PC-9 (cell line): ENCODE measurements around the gene SLC25A21. TPM values are rescaled to one million over a fixed set of nuclear protein-coding genes. Genes with fewer than 3 reads are reported as not detected.

Experiments used
- BruUV-seq: library from RNA; stranded (reverse); fragments of 400-500 nt; replicated peaks from 2 replicates; lab custom pipeline; 2021; lab: Mats Ljungman, UMichigan
- CTCF ChIA-PET: fragments of 300-600 bp; sonication (Branson Sonifier 250); formaldehyde crosslinking; loops from one replicate; lab custom pipeline; 2022; ENCODE audit warnings: antibody characterized with exemption; lab: Charles Lee
- POLR2A ChIA-PET: fragments of 300-600 bp; sonication (Branson Sonifier 250); formaldehyde crosslinking; loops from one replicate; lab custom pipeline; 2022; ENCODE audit warnings: antibody characterized with exemption; ENCODE audit not compliant: unreplicated experiment; lab: Charles Lee
- DNase-seq, 2 experiments: peaks; one replicate each; pipeline versions ENCODE4 v3.0.0 to v3.0.0-alpha.2; 2015 to 2022; ENCODE audit warnings: mixed read lengths in 1 of 2
- H2AFZ ChIP-seq: fragments of 200-600 bp; sonication (generic); 2 replicates; pipeline ENCODE4 v1.8.1; 2017; ENCODE audit warnings: antibody characterized with exemption
- H3F3A ChIP-seq: fragments of 200-600 bp; sonication (generic); 2 replicates; pipeline ENCODE4 v1.8.1; 2017; ENCODE audit warnings: antibody characterized with exemption, mild to moderate bottlenecking, low read depth; ENCODE audit not compliant: insufficient read depth
- H3K27ac ChIP-seq: fragments of 200-600 bp; sonication (generic); 2 replicates; pipeline ENCODE4 v1.6.1; 2016; ENCODE audit warnings: mixed run types
- H3K27me3 ChIP-seq: fragments of 200-600 bp; sonication (generic); 2 replicates; pipeline ENCODE4 v1.6.1; 2016; ENCODE audit warnings: low read depth, mixed run types; ENCODE audit not compliant: insufficient read depth
- H3K36me3 ChIP-seq: fragments of 200-600 bp; sonication (generic); 2 replicates; pipeline ENCODE4 v1.6.1; 2016; ENCODE audit warnings: low read depth, mixed run types
- H3K4me1 ChIP-seq: fragments of 200-600 bp; sonication (generic); replicated peaks from 2 replicates; pipeline ENCODE4 v1.6.1; 2016; ENCODE audit warnings: mixed run types; ENCODE audit not compliant: insufficient read depth
- H3K4me2 ChIP-seq: fragments of 200-600 bp; sonication (generic); 2 replicates; pipeline ENCODE4 v1.6.1; 2017; ENCODE audit warnings: mixed run types
- H3K4me3 ChIP-seq: fragments of 200-600 bp; sonication (generic); 2 replicates; pipeline ENCODE4 v1.6.1; 2016; ENCODE audit warnings: mixed run types
- H3K79me2 ChIP-seq: fragments of 200-600 bp; sonication (generic); 2 replicates; pipeline ENCODE4 v1.6.1; 2017; ENCODE audit warnings: low read depth, mixed run types
- H3K9me2 ChIP-seq: fragments of 200-600 bp; sonication (generic); 2 replicates; pipeline ENCODE4 v1.8.1; 2017; ENCODE audit warnings: mild to moderate bottlenecking; ENCODE audit not compliant: insufficient read depth
- H3K9me3 ChIP-seq: fragments of 200-600 bp; sonication (generic); 2 replicates; pipeline ENCODE4 v1.8.1; 2016; ENCODE audit warnings: low read depth; ENCODE audit not compliant: insufficient read depth
- H4K20me1 ChIP-seq: fragments of 200-600 bp; sonication (generic); 2 replicates; pipeline ENCODE4 v1.8.1; 2017; ENCODE audit not compliant: insufficient read depth
- EZH2 ChIP-seq: fragments of 200-600 bp; sonication (generic); IDR thresholded peaks from 2 replicates; pipeline ENCODE4 v1.8.0; 2017; ENCODE audit warnings: antibody characterized with exemption, low read depth
- intact Hi-C: fragments of 100-400 bp; cut with micrococcal nuclease; formaldehyde crosslinking; loops from one replicate; pipeline ENCODE4 v1.10.0; 2022; ENCODE audit not compliant: unreplicated experiment
- total RNA-seq: library from RNA; stranded (reverse); gene quantifications from 2 replicates; pipeline ENCODE4 v1.2.3, GENCODE V29; 2021
- TF ChIP-seq, protein P1 (sequence below): fragments of 200-600 bp; sonication (generic); conservative IDR thresholded peaks from 2 replicates; pipeline ENCODE4 v1.6.1; 2017; ENCODE audit warnings: mixed run types, antibody characterized with exemption, mild to moderate bottlenecking, moderate library complexity

The SLC25A21 gene
- total RNA-seq, 1 experiment from 2014 or later: 3.2 TPM

DNA sequence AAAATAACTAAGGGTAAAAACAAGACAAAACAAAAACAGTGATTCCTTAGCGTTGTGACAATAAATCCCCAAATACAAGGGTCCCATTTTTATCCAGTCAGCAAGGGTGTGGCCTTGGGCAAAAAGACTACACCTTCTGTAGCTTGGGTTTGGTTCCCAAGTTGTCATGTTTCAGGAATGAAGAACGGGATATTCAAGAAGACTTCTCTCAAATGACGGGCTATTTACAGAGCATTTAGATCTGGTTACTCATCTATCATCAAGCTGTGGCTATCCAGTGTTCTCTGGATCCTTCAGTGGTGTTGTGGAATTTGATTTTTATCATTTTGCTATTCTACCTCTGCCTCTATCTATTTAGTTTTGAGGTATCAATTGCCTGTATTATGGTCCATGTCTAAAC is 219.7 kb downstream of the SLC25A21 start:
- H3K4me3 ChIP-seq: no peak overlapping the region
- H3K9me2 ChIP-seq: no peaks in the 10 kb centered on the region
- peaks cover 13% of the 10 kb centered on the region; the same call in 1 of the 2 replicates for H3K4me1 ChIP-seq
- intact Hi-C loops: no loop called here
- no peaks in the 10 kb centered on the region for H3K36me3 ChIP-seq
- BruUV-seq: no TSS peak
- no peak for TF ChIP-seq EZH2
- TF ChIP-seq, protein P1, sequence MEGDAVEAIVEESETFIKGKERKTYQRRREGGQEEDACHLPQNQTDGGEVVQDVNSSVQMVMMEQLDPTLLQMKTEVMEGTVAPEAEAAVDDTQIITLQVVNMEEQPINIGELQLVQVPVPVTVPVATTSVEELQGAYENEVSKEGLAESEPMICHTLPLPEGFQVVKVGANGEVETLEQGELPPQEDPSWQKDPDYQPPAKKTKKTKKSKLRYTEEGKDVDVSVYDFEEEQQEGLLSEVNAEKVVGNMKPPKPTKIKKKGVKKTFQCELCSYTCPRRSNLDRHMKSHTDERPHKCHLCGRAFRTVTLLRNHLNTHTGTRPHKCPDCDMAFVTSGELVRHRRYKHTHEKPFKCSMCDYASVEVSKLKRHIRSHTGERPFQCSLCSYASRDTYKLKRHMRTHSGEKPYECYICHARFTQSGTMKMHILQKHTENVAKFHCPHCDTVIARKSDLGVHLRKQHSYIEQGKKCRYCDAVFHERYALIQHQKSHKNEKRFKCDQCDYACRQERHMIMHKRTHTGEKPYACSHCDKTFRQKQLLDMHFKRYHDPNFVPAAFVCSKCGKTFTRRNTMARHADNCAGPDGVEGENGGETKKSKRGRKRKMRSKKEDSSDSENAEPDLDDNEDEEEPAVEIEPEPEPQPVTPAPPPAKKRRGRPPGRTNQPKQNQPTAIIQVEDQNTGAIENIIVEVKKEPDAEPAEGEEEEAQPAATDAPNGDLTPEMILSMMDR: no peak
- no peak overlapping the region for H2AFZ ChIP-seq
- no peaks in the 10 kb centered on the region for H4K20me1 ChIP-seq
- no peaks in the 10 kb centered on the region for H3K27me3 ChIP-seq
- peak overlapping the region; percentile 55 for H3K27ac ChIP-seq
- no peak overlapping the region for H3K4me2 ChIP-seq
- ChIA-PET CTCF (no interaction called here), POLR2A (interaction anchor here (0.7 kb wide), 1 partner anchor 10 kb away, joined by 5 read pairs; no protein-coding TSS in a partner anchor)
- H3K79me2 ChIP-seq: no peaks in the 10 kb centered on the region
- no peaks in the 10 kb centered on the region for H3K9me3 ChIP-seq
- DNase-seq: peak in 1 of 2 experiments; percentile 75
- H3F3A ChIP-seq: no peaks in the 10 kb centered on the region

DNA sequence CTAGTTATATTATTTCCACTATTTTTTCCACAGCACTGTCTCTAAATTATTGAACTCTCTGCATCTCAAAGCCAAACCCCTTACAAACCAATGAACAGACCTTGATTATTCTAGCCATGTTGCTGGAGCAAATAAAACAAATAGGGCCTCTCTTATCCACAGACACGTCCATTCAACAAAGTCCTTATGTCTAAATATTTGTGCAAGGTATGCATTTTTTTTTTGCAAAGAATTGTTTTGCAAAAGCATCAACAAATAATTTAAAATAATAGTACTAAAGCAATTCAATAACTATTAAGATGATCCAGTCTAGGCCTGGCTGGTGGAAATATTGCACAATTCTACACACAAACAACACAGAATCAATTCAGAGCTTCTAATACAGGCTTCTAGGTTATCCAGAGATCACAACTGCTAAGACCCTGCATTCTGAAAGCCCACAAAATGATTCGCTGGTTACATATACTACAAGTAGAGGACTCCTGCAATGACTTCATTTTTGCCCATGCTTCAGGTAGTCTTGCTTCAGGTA is 221.0 kb downstream of the SLC25A21 start:
- Histone ChIP-seq H3K36me3 (no peaks in the 10 kb centered on the region), H3K4me1 (peaks cover 13% of the 10 kb centered on the region; the same call in 1 of the 2 replicates), H2AFZ (no peak overlapping the region), H4K20me1 (no peaks in the 10 kb centered on the region), H3K27me3 (no peaks in the 10 kb centered on the region), H3F3A (no peaks in the 10 kb centered on the region), H3K9me3 (no peaks in the 10 kb centered on the region), H3K9me2 (no peaks in the 10 kb centered on the region), H3K4me3 (no peak overlapping the region), H3K79me2 (no peaks in the 10 kb centered on the region), H3K4me2 (no peak overlapping the region), H3K27ac (no peak overlapping the region)
- ChIA-PET CTCF (no interaction called here), POLR2A (no interaction called here)
- no TSS peak for BruUV-seq
- no peak for DNase-seq
- TF ChIP-seq, protein P1: no peak
- TF ChIP-seq EZH2: no peak
- intact Hi-C loops: no loop called here

DNA sequence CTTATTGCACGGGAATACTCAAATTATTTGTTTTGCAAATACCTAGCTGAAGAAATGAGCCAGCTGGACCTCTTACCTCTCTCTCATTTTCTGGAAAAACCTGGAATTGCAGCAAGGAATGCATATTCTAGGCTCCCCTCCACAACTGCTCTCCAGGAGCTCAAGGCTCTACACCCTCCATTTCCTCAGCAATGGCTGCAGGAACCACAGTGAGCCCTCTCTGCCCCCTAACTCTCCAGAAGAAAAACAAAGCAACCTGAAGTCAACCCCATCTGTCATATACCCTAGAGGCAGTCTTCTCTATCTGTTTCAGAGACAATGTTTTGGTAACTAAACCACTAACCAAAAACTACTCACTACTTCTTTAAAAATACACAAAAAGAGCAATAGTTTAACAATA is 221.6 kb downstream of the SLC25A21 start:
- H3K27ac ChIP-seq: no peak overlapping the region
- H3K79me2 ChIP-seq: no peaks in the 10 kb centered on the region
- POLR2A ChIA-PET: no interaction called here
- no peaks in the 10 kb centered on the region for H3K36me3 ChIP-seq
- H3K4me1 ChIP-seq: peaks cover 13% of the 10 kb centered on the region; the same call in 1 of the 2 replicates
- DNase-seq: no peak
- no peak for TF ChIP-seq EZH2
- TF ChIP-seq, protein P1: no peak
- no peak overlapping the region for H2AFZ ChIP-seq
- CTCF ChIA-PET: interaction anchor here (0.7 kb wide), 1 partner anchor 183 kb away, joined by 4 read pairs; no protein-coding TSS in a partner anchor
- H3K4me3 ChIP-seq: no peak overlapping the region
- no peaks in the 10 kb centered on the region for H3K27me3 ChIP-seq
- H3K9me3 ChIP-seq: no peaks in the 10 kb centered on the region
- intact Hi-C loops: no loop called here
- H3K4me2 ChIP-seq: no peak overlapping the region
- no peaks in the 10 kb centered on the region for H3F3A ChIP-seq
- BruUV-seq: no TSS peak
- no peaks in the 10 kb centered on the region for H3K9me2 ChIP-seq
- no peaks in the 10 kb centered on the region for H4K20me1 ChIP-seq
